HepG2 (cell line): Measurements from ENCODE around the gene RAB36. TPM values are rescaled to one million over a fixed set of nuclear protein-coding genes. Genes with fewer than 3 reads are reported as not detected.

Experiments used
- ATAC-seq: fragments of 200-7000 bp; cut with Tn5 transposase; 3 replicates; pipeline ENCODE4 v1.9.1; 2020; ENCODE audit warnings: mild to moderate bottlenecking, moderate library complexity
- BruUV-seq: library from RNA; stranded (reverse); fragments of 400-500 nt; replicated peaks from 2 replicates; lab custom pipeline; 2021; lab: Mats Ljungman, UMichigan
- CTCF ChIA-PET: fragments of 300-600 bp; formaldehyde crosslinking; extraction: SDS; loops from one replicate; lab custom pipeline; 2021; ENCODE audit warnings: low total read pairs, inconsistent platforms, low intra/inter-chr PET ratio; lab: Yijun Ruan, JAX
- POLR2A ChIA-PET: fragments of 350-600 bp; sonication (Branson Sonifier 250); formaldehyde crosslinking; loops from one replicate; lab custom pipeline; 2020; ENCODE audit warnings: antibody characterized with exemption, inconsistent platforms; lab: Yijun Ruan, JAX
- DNase-seq: peaks from one replicate; pipeline ENCODE4 v3.0.0-alpha.2; 2015; ENCODE audit warnings: low spot score
- FAIRE-seq: peaks from 3 replicates; lab custom pipeline; 2011; peaks lifted over from hg19 to GRCh38; lab: Jason Lieb, UNC
- H2AFZ ChIP-seq: one replicate; pipeline ENCODE4 v1.6.1; 2011; ENCODE audit warnings: low read length, inconsistent platforms
- H3K27ac ChIP-seq: fragments of 300-600 bp; 3 replicates; pipeline ENCODE4 v1.8.0; 2011; ENCODE audit warnings: mixed run types, mild to moderate bottlenecking, mixed read lengths, low read length, inconsistent platforms; ENCODE audit not compliant: insufficient read depth; ENCODE audit errors: extremely low read length
- H3K27me3 ChIP-seq, 2 experiments: fragments of 200-600 bp in 1 of 2; 2 replicates in 1 of 2; 3 replicates in 1 of 2; pipeline versions ENCODE4 v1.6.0 to v1.8.0; 2011; ENCODE audit warnings: low read length in 2 of 2, mild to moderate bottlenecking in 2 of 2, moderate library complexity in 2 of 2, inconsistent platforms in 1 of 2; ENCODE audit not compliant: insufficient read depth in 2 of 2, control insufficient read depth in 1 of 2
- H3K36me3 ChIP-seq, 2 experiments: fragments of 200-600 bp in 1 of 2; replicated peaks in 1 of 2; 2 replicates in 1 of 2; 3 replicates in 1 of 2; pipeline versions ENCODE4 v1.5.1 to v1.8.0; 2011; ENCODE audit warnings: low read length in 2 of 2, inconsistent platforms in 1 of 2; ENCODE audit not compliant: insufficient read depth in 2 of 2, control insufficient read depth in 1 of 2
- H3K4me1 ChIP-seq: 2 replicates; pipeline ENCODE4 v1.5.1; 2012; ENCODE audit warnings: low read length, inconsistent platforms; ENCODE audit not compliant: insufficient read depth
- H3K4me2 ChIP-seq: 2 replicates; pipeline ENCODE4 v1.6.0; 2011; ENCODE audit warnings: low read depth, low read length, inconsistent platforms
- H3K4me3 ChIP-seq, 3 experiments: fragments of 200-600 bp in 1 of 3; sonication (generic), shearing (Covaris generic) in 1 of 3; replicated peaks in 1 of 3; 2 replicates each; pipeline ENCODE4 v1.5.1; 2011 to 2016; ENCODE audit warnings: low read length in 3 of 3, inconsistent platforms in 2 of 3, low read depth in 2 of 3, mild to moderate bottlenecking in 2 of 3, control low read depth in 1 of 3, mixed read lengths in 1 of 3; ENCODE audit not compliant: insufficient read depth in 1 of 3
- H3K79me2 ChIP-seq: one replicate; pipeline ENCODE4 v1.6.1; 2011; ENCODE audit warnings: low read length, inconsistent platforms; ENCODE audit not compliant: insufficient read depth
- H3K9ac ChIP-seq: 2 replicates; pipeline ENCODE4 v1.6.0; 2011; ENCODE audit warnings: mild to moderate bottlenecking, low read depth, low read length, inconsistent platforms; ENCODE audit not compliant: insufficient read depth
- H3K9me3 ChIP-seq: 2 replicates; pipeline ENCODE4 v1.5.1; 2012; ENCODE audit warnings: mild to moderate bottlenecking, low read length
- H4K20me1 ChIP-seq: 2 replicates; pipeline ENCODE4 v1.6.0; 2011; ENCODE audit warnings: inconsistent platforms, mild to moderate bottlenecking, low read length, moderate library complexity; ENCODE audit not compliant: insufficient read depth
- FOSL1 ChIP-seq: sonication (generic); formaldehyde crosslinking; IDR thresholded peaks from 2 replicates; pipeline ENCODE4 v1.9.0; 2021; ENCODE audit warnings: missing genetic modification reagents, borderline replicate concordance
- MYNN ChIP-seq: sonication (generic); formaldehyde crosslinking; IDR thresholded peaks from 2 replicates; pipeline ENCODE4 v1.4.0; 2020; ENCODE audit warnings: mild to moderate bottlenecking, low read depth, missing genetic modification reagents
- NFIC ChIP-seq: IDR thresholded peaks from 2 replicates; pipeline ENCODE4 v1.6.1; 2012; ENCODE audit warnings: mild to moderate bottlenecking, low read length, inconsistent platforms
- RFX1 ChIP-seq: fragments of 450-650 bp; IDR thresholded peaks from 2 replicates; pipeline ENCODE4 v1.6.1; 2017
- ZBTB42 ChIP-seq: sonication (generic); formaldehyde crosslinking; IDR thresholded peaks from 2 replicates; pipeline ENCODE4 v1.5.0; 2020; ENCODE audit warnings: mild to moderate bottlenecking, missing genetic modification reagents
- ZNF207 ChIP-seq: fragments of 450-650 bp; IDR thresholded peaks from 2 replicates; pipeline ENCODE4 v1.6.1; 2016; ENCODE audit warnings: antibody characterized with exemption, borderline replicate concordance
- WGBS: methylation state at CpG from one replicate; pipeline ENCODE4 v1.1.6; 2017; ENCODE audit warnings: low lambda C conversion rate; 5-methylcytosine and 5-hydroxymethylcytosine counted together
- in situ Hi-C: cut with HindIII; loops from 2 replicates; pipeline ENCODE4 v1.10.0; 2017; ENCODE audit warnings: low pct_unique_long_range_greater_than_20kb; ENCODE audit not compliant: extremely low pct_ligation_motif_present
- intact Hi-C: fragments of 100-400 bp; cut with micrococcal nuclease; formaldehyde crosslinking; loops from one replicate; pipeline ENCODE4 v1.10.0; 2022; ENCODE audit not compliant: unreplicated experiment
- polyA plus RNA-seq, 8 experiments: library from polyadenylated mRNA; depleted of rRNA in 3 of 8; stranded (reverse) in 7 of 8; unstranded in 1 of 8; fragments of >200 nt; fragmentation: Illumina TruSeq in 4 of 8; extraction: Trizol in 4 of 8; gene quantifications; 2 replicates each; pipeline versions ENCODE4 v1.2.1 to v1.2.3, GENCODE V29; 2011 to 2016; ENCODE audit warnings: low read depth in 4 of 8, missing spikeins in 1 of 8, mixed read lengths in 1 of 8; ENCODE audit not compliant: insufficient read depth in 1 of 8
- total RNA-seq, 5 experiments: library from RNA; depleted of rRNA; stranded (reverse); fragments of >200 nt; fragmentation: Illumina TruSeq; extraction: Trizol; gene quantifications; 2 replicates each; pipeline ENCODE4 v1.2.3, GENCODE V29; 2016; ENCODE audit warnings: low read depth in 1 of 5
- TF ChIP-seq, protein P1 (sequence below): sonication (generic); formaldehyde crosslinking; IDR thresholded peaks from 2 replicates; pipeline ENCODE4 v1.5.0; 2020; ENCODE audit warnings: mild to moderate bottlenecking, missing genetic modification reagents, moderate library complexity
- TF ChIP-seq, protein P2 (sequence below): sonication (generic); formaldehyde crosslinking; IDR thresholded peaks from 2 replicates; pipeline ENCODE4 v1.4.0; 2020; ENCODE audit warnings: mild to moderate bottlenecking, missing genetic modification reagents

The RAB36 gene
- total and polyA plus RNA-seq, 2 of the 13 experiments (the other 11 are each of a cell fraction or from before 2014, with no cell fraction given) = 0.24 to 0.86 TPM

GRCh38 chr22:23110922-23111527 is 34.3 kb upstream of the RAB36 start:
- Histone ChIP-seq H3K4me3 (no peak overlapping the region), H4K20me1 (no peaks in the 10 kb centered on the region), H3K27ac (no peak overlapping the region), H3K4me2 (no peak overlapping the region), H3K9me3 (no peaks in the 10 kb centered on the region), H3K27me3 (no peaks in the 10 kb centered on the region), H3K79me2 (no peaks in the 10 kb centered on the region), H3K36me3 (peaks cover 2 to 11% of the 10 kb centered on the region in 2 experiments; a peak in 3 of 5 replicates), H3K4me1 (peaks cover 10% of the 10 kb centered on the region; the same call in 1 of the 2 replicates), H3K9ac (no peak overlapping the region), H2AFZ (no peak overlapping the region)
- intact Hi-C loops (no loop called here), in situ Hi-C loops (no loop called here)
- ChIA-PET CTCF (no interaction called here), POLR2A (no interaction called here)
- BruUV-seq = no TSS peak
- ATAC-seq (no peak), DNase-seq (no peak), FAIRE-seq (no peak)
- no peak for TF ChIP-seq ZNF207
- TF ChIP-seq FOSL1 (CRISPR knock-in tag) = no peak
- no peak for TF ChIP-seq ZBTB42 (CRISPR knock-in tag)
- no peak for TF ChIP-seq MYNN (CRISPR knock-in tag)
- TF ChIP-seq, protein P1, sequence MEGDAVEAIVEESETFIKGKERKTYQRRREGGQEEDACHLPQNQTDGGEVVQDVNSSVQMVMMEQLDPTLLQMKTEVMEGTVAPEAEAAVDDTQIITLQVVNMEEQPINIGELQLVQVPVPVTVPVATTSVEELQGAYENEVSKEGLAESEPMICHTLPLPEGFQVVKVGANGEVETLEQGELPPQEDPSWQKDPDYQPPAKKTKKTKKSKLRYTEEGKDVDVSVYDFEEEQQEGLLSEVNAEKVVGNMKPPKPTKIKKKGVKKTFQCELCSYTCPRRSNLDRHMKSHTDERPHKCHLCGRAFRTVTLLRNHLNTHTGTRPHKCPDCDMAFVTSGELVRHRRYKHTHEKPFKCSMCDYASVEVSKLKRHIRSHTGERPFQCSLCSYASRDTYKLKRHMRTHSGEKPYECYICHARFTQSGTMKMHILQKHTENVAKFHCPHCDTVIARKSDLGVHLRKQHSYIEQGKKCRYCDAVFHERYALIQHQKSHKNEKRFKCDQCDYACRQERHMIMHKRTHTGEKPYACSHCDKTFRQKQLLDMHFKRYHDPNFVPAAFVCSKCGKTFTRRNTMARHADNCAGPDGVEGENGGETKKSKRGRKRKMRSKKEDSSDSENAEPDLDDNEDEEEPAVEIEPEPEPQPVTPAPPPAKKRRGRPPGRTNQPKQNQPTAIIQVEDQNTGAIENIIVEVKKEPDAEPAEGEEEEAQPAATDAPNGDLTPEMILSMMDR (CRISPR knock-in tag) = 0 out of 2 replicates have a peak, but pooled peaks have one; percentile 21
- TF ChIP-seq, protein P2, sequence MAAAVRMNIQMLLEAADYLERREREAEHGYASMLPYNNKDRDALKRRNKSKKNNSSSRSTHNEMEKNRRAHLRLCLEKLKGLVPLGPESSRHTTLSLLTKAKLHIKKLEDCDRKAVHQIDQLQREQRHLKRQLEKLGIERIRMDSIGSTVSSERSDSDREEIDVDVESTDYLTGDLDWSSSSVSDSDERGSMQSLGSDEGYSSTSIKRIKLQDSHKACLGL (CRISPR knock-in tag) = no peak
- TF ChIP-seq RFX1 = no peak
- no peak for TF ChIP-seq NFIC
- 91% methylated on average over 10 of the region's 15 CpGs for WGBS
